Lower leg skin (tissue), 4 donors: ENCODE measurements around the gene H19. TPM values are rescaled to one million over a fixed set of nuclear protein-coding genes. Genes with fewer than 3 reads are reported as not detected.
A peak's percentile ranks its signal among the peaks of the same experiment; 100 is the strongest.

Source experiments
- DNase-seq, 2 donors: peaks; one replicate each; pipeline ENCODE4 v3.0.0-alpha.2; 2019; ENCODE audit warnings: low spot score in 2 of 2
- H3K4me3 ChIP-seq: fragments of 200-600 bp; sonication (generic); 2 replicates; pipeline ENCODE4 v1.5.1; 2017; ENCODE audit warnings: mild to moderate bottlenecking, low read depth; ENCODE audit not compliant: poor library complexity, severe bottlenecking
- CTCF ChIP-seq, 3 donors: fragments of 450-650 bp; IDR thresholded peaks; one replicate each; pipeline ENCODE4 v1.5.1; 2016; ENCODE audit warnings: antibody characterized with exemption in 3 of 3, mild to moderate bottlenecking in 3 of 3, moderate library complexity in 2 of 3
- POLR2A ChIP-seq, 2 donors: fragments of 450-650 bp; IDR thresholded peaks; one replicate each; pipeline ENCODE4 v1.6.1; 2016 to 2017; ENCODE audit warnings: antibody characterized with exemption in 2 of 2, mild to moderate bottlenecking in 1 of 2, moderate library complexity in 1 of 2
- WGBS, 2 donors: methylation state at CpG; one replicate each; pipeline ENCODE4 v1.1.5; 2018; 5-methylcytosine and 5-hydroxymethylcytosine counted together
- intact Hi-C: fragments of 100-400 bp; cut with DNase I; formaldehyde crosslinking; loops from one replicate; pipeline ENCODE4 v1.15.0; 2023; ENCODE audit warnings: low total_unique reads
- total RNA-seq, 4 donors: library from RNA; depleted of rRNA; stranded (reverse); fragments of >200 nt; gene quantifications; one replicate each; pipeline ENCODE4 v1.1.0, GENCODE V29; 2016

Gene H19
- total RNA-seq, 4 donors from 2014 or later = 17.3 to 64.3 (median 37.4) TPM

GRCh38 chr11:1953489-1954266, 44.0 kb downstream of the H19 start:
- intact Hi-C loops = no loop called here
- H3K4me3 ChIP-seq = no peak overlapping the region
- TF ChIP-seq POLR2A (IDR thresholded peaks at IDR 0.05) (no peak), CTCF (IDR thresholded peaks at IDR 0.05) (no peak)
- DNase-seq = peak in 1 of 2 donors; percentile 25
- WGBS, 2 donors = 87% methylated on average over 3 of the region's 23 CpGs; no CpG with 5 or more reads in 1 of the 2 donors

- no peak overlapping the region for H3K4me3 ChIP-seq
- no CpG with 5 or more reads among the region's 29 CpGs for WGBS, 2 donors
- TF ChIP-seq POLR2A (IDR thresholded peaks at IDR 0.05) = no peak
- TF ChIP-seq CTCF (IDR thresholded peaks at IDR 0.05) = no peak
- intact Hi-C loops = no loop called here
- peak in 1 of 2 donors; percentile 13 for DNase-seq
Observed at GRCh38 chr11:1952806-1953482, 44.7 kb downstream of the H19 start.

- TF ChIP-seq POLR2A (IDR thresholded peaks at IDR 0.05) = no peak
- TF ChIP-seq CTCF (IDR thresholded peaks at IDR 0.05) = no peak
- no peak for DNase-seq
- H3K4me3 ChIP-seq = no peak overlapping the region
- intact Hi-C loops = no loop called here
- no CpG with 5 or more reads among the region's 15 CpGs for WGBS, 2 donors
Observed at GRCh38 chr11:1949922-1950321, 47.7 kb downstream of the H19 start.

- intact Hi-C loops = no loop called here
- TF ChIP-seq CTCF (IDR thresholded peaks at IDR 0.05) (no peak), POLR2A (IDR thresholded peaks at IDR 0.05) (no peak)
- no peak overlapping the region for H3K4me3 ChIP-seq
- DNase-seq = peak in 1 of 2 donors; percentile 5
- WGBS, 2 donors = no CpG with 5 or more reads among the region's 6 CpGs
Observed at GRCh38 chr11:1949302-1949701, 48.3 kb downstream of the H19 start.

GRCh38 chr11:1948389-1948788, 49.3 kb downstream of the H19 start:
- TF ChIP-seq POLR2A (IDR thresholded peaks at IDR 0.05) (no peak), CTCF (IDR thresholded peaks at IDR 0.05) (no peak)
- intact Hi-C loops = no loop called here
- WGBS, 2 donors = no CpG with 5 or more reads among the region's 11 CpGs
- H3K4me3 ChIP-seq = no peak overlapping the region
- DNase-seq = no peak
